Endothelial cell of umbilical vein (primary cell): ENCODE results near the gene ELL2. TPM values are rescaled to one million over a fixed set of nuclear protein-coding genes. Genes with fewer than 3 reads are reported as not detected.

Source experiments
- BruUV-seq: library from RNA; stranded (reverse); fragments of 400-500 nt; replicated peaks from 2 replicates; lab custom pipeline; 2021; lab: Mats Ljungman, UMichigan
- CTCF ChIA-PET: fragments of 300-600, 350-600 bp; sonication (Branson Sonifier 250); formaldehyde crosslinking; loops from one replicate; lab custom pipeline; 2021; ENCODE audit warnings: antibody characterized with exemption, inconsistent platforms; lab: Charles Lee
- POLR2A ChIA-PET: fragments of 300-600, 350-600 bp; sonication (Branson Sonifier 250); formaldehyde crosslinking; loops from one replicate; lab custom pipeline; 2021; ENCODE audit warnings: antibody characterized with exemption, inconsistent platforms; lab: Charles Lee
- DNase-seq: peaks from one replicate; pipeline ENCODE4 v3.0.0-alpha.2; 2011; ENCODE audit warnings: low read depth, low spot score
- FAIRE-seq: peaks from 2 replicates; lab custom pipeline; 2011; peaks lifted over from hg19 to GRCh38; lab: Jason Lieb, UNC
- H2AFZ ChIP-seq: 2 replicates; pipeline ENCODE4 v1.6.0; 2012; ENCODE audit warnings: low read depth, low read length, control low read depth, inconsistent platforms
- H3K27ac ChIP-seq: 2 replicates; pipeline ENCODE4 v1.5.1; 2011; ENCODE audit warnings: low read depth, mild to moderate bottlenecking, control low read depth, low read length, moderate library complexity; ENCODE audit not compliant: insufficient read depth
- H3K27me3 ChIP-seq, 2 experiments: 2 replicates each; pipeline versions ENCODE4 v1.6.0 to v1.6.1; 2011; ENCODE audit warnings: low read length in 2 of 2, mixed read lengths in 1 of 2; ENCODE audit not compliant: control insufficient read depth in 2 of 2, insufficient read depth in 2 of 2
- H3K36me3 ChIP-seq, 2 experiments: 2 replicates in 1 of 2; 3 replicates in 1 of 2; pipeline ENCODE4 v1.5.1; 2011; ENCODE audit warnings: low read length in 2 of 2, mild to moderate bottlenecking in 1 of 2, moderate library complexity in 1 of 2; ENCODE audit not compliant: control insufficient read depth in 2 of 2, insufficient read depth in 2 of 2; ENCODE audit errors: extremely low read depth in 1 of 2
- H3K4me1 ChIP-seq: 3 replicates; pipeline ENCODE4 v1.5.1; 2011; ENCODE audit warnings: mild to moderate bottlenecking, low read length; ENCODE audit not compliant: control insufficient read depth, insufficient read depth; ENCODE audit errors: extremely low read depth
- H3K4me2 ChIP-seq: 2 replicates; pipeline ENCODE4 v1.6.1; 2011; ENCODE audit warnings: low read length, control low read depth, mixed read lengths; ENCODE audit not compliant: insufficient read depth
- H3K4me3 ChIP-seq, 3 experiments: fragments of 200-600 bp in 1 of 3; sonication (generic), shearing (Covaris generic) in 1 of 3; replicated peaks in 1 of 3; 2 replicates each; pipeline ENCODE4 v1.5.1; 2011 to 2016; ENCODE audit warnings: control low read depth in 3 of 3, low read length in 3 of 3, mild to moderate bottlenecking in 2 of 3, inconsistent platforms in 1 of 3, low read depth in 1 of 3, moderate library complexity in 1 of 3; ENCODE audit not compliant: insufficient read depth in 1 of 3
- H3K79me2 ChIP-seq: 2 replicates; pipeline ENCODE4 v1.6.0; 2012; ENCODE audit warnings: low read length, inconsistent platforms; ENCODE audit not compliant: control insufficient read depth, insufficient read depth
- H3K9ac ChIP-seq: replicated peaks from 2 replicates; pipeline ENCODE3; 2011; ENCODE audit warnings: low read length, control low read depth; ENCODE audit not compliant: insufficient read depth; ENCODE audit errors: extremely low read depth
- H3K9me1 ChIP-seq: replicated peaks from 3 replicates; pipeline ENCODE4 v1.6.0; 2011; ENCODE audit warnings: mild to moderate bottlenecking, low read length; ENCODE audit not compliant: control insufficient read depth, insufficient read depth; ENCODE audit errors: extremely low read depth
- H3K9me3 ChIP-seq: replicated peaks from 2 replicates; pipeline ENCODE4 v1.5.1; 2012; ENCODE audit warnings: low read length, inconsistent platforms; ENCODE audit not compliant: control insufficient read depth, insufficient read depth
- H4K20me1 ChIP-seq: replicated peaks from 2 replicates; pipeline ENCODE3; 2011; ENCODE audit warnings: mild to moderate bottlenecking, low read length; ENCODE audit not compliant: control insufficient read depth, insufficient read depth; ENCODE audit errors: extremely low read depth
- CTCF ChIP-seq, 2 donors: IDR thresholded peaks; 1 replicate in 1 of 2; 2 replicates in 1 of 2; pipeline ENCODE4 v1.5.1; 2011; ENCODE audit warnings: low read length in 2 of 2, mild to moderate bottlenecking in 2 of 2, moderate library complexity in 2 of 2, control low read depth in 1 of 2, inconsistent platforms in 1 of 2, low read depth in 1 of 2; ENCODE audit not compliant: insufficient read depth in 1 of 2; ENCODE audit errors: extremely low read depth in 1 of 2
- EZH2 ChIP-seq: IDR thresholded peaks from 2 replicates; pipeline ENCODE4 v1.6.1; 2012; ENCODE audit warnings: borderline replicate concordance, low read depth, mild to moderate bottlenecking, moderate library complexity, low read length, inconsistent platforms; ENCODE audit not compliant: severe bottlenecking
- FOS ChIP-seq: IDR thresholded peaks from 2 replicates; pipeline ENCODE4 v1.6.1; 2011; ENCODE audit warnings: mild to moderate bottlenecking, low read length, moderate library complexity, borderline replicate concordance; ENCODE audit not compliant: insufficient read depth
- GATA2 ChIP-seq: IDR thresholded peaks from 2 replicates; pipeline ENCODE4 v1.7.0; 2011; ENCODE audit warnings: low read depth, mild to moderate bottlenecking, moderate library complexity, mixed read lengths, low read length; ENCODE audit not compliant: insufficient read length, insufficient read depth
- JUN ChIP-seq: IDR thresholded peaks from 2 replicates; pipeline ENCODE4 v1.6.1; 2011; ENCODE audit warnings: borderline replicate concordance, low read depth; ENCODE audit not compliant: insufficient read length, insufficient read depth
- MAX ChIP-seq: IDR thresholded peaks from 2 replicates; pipeline ENCODE4 v1.6.1; 2011; ENCODE audit not compliant: insufficient read depth, insufficient read length
- MYC ChIP-seq: IDR thresholded peaks from one replicate; pipeline ENCODE4 v1.6.1; 2011; ENCODE audit warnings: mild to moderate bottlenecking, low read depth, low read length
- POLR2A ChIP-seq: IDR thresholded peaks from 2 replicates; pipeline ENCODE4 v1.6.1; 2012; ENCODE audit warnings: low read depth, mild to moderate bottlenecking, control low read depth, low read length
- POLR2AphosphoS5 ChIP-seq: IDR thresholded peaks from 2 replicates; pipeline ENCODE4 v1.6.1; 2012; ENCODE audit warnings: low read depth, mild to moderate bottlenecking, control low read depth, low read length, moderate library complexity; ENCODE audit not compliant: insufficient read depth
- dilution Hi-C: fragments of 300-500 bp; cut with MboI; formaldehyde crosslinking; loops from one replicate; pipeline ENCODE4 v1.15.0; 2019; ENCODE audit warnings: low sequenced_read_pairs; ENCODE audit not compliant: extremely low pct_ligation_motif_present
- intact Hi-C: fragments of 100-400 bp; cut with micrococcal nuclease; formaldehyde crosslinking; loops from one replicate; pipeline ENCODE4 v1.10.0; 2022
- polyA plus RNA-seq, 4 experiments: library from polyadenylated mRNA; depleted of rRNA in 3 of 4; stranded (reverse) in 3 of 4; unstranded in 1 of 4; fragments of >200 nt; gene quantifications; 2 replicates each; pipeline versions ENCODE4 v1.2.1 to v1.2.3, GENCODE V29; 2011 to 2012; ENCODE audit warnings: missing spikeins in 1 of 4
- total RNA-seq: library from RNA; stranded (reverse); gene quantifications from 2 replicates; pipeline ENCODE4 v1.2.3, GENCODE V29; 2021

ELL2 gene
- total and polyA plus RNA-seq, 2 donors (not counting 3 experiments of a cell fraction or from before 2014, with no cell fraction given), result 6.8 to 26.0 TPM

DNA sequence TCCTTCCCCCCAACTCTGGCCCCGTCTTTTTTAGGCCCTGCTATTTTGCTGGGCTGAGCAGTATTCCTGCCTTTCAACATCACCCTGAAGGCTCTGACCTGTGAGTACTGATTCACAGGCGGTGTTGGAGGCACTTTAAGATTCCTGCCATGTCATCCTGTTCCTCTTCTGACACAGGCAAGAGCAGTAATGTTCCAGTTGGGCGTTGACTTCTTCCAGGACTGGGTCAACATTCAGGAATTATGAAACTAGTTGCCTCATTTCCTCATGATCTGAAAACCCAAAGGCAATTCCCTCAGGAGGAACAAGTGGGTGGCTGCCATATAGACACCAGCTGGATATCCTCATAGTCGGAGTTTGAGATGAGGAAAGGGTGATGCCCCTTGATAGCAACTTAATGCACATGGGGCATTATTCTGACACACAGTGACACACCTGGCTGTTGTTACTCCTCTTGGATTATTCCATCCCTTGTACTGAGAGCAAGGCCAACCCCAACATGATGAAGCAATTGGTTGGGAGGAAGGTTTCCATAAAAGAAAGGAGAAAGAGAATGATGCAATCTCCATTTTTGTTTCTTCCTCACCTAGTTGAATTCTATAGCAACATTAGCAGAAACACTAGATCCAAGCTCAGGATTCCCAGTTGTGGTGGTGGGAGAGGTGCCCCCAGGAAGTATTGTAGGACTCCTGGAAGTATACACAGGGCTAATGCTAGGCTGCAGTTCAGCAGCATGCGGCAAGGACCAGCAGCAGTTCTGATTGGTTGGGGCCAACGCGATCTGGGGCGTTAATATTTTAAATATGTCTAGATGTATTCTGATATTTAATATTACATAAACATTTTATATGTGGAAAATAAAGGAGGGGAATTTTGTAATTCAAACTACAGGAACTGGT is 119.5 kb downstream of the ELL2 start:
- intact Hi-C loops, result no loop called here
- Histone ChIP-seq H3K27me3 (no peaks in the 10 kb centered on the region), H4K20me1 (no peaks in the 10 kb centered on the region), H3K9me3 (no peaks in the 10 kb centered on the region), H3K4me3 (no peak overlapping the region), H2AFZ (no peak overlapping the region), H3K36me3 (no peaks in the 10 kb centered on the region), H3K4me1 (no peaks in the 10 kb centered on the region), H3K9me1 (no peaks in the 10 kb centered on the region), H3K4me2 (no peak overlapping the region), H3K27ac (no peak overlapping the region), H3K9ac (no peak overlapping the region), H3K79me2 (no peaks in the 10 kb centered on the region)
- POLR2A ChIA-PET, result no interaction called here
- CTCF ChIA-PET, result interaction anchor here (1.6 to 14.6 kb wide), 2 partner anchors 58 to 197 kb away, joined by 5 to 201 read pairs; no protein-coding TSS in a partner anchor
- DNase-seq (no peak), FAIRE-seq (no peak)
- no TSS peak for BruUV-seq
- dilution Hi-C loops, result loop anchor here (25.0 kb wide), 1 partner anchor 205 kb away; the partner anchor contains the start of gene RFESD
- TF ChIP-seq JUN, result no peak
- no peak for TF ChIP-seq MYC
- TF ChIP-seq GATA2, result no peak
- no peak for TF ChIP-seq EZH2
- no peak for TF ChIP-seq FOS
- TF ChIP-seq CTCF (IDR thresholded peaks at IDR 0.05; ENCODE audit: extremely low read depth in 1 of 2, insufficient read depth in 1 of 2, low read depth in 1 of 2, low read length in 2 of 2), result no peak
- TF ChIP-seq MAX, result no peak
- no peak for TF ChIP-seq POLR2A
- TF ChIP-seq POLR2AphosphoS5, result no peak
